GM10248 (cell line): ENCODE data around the gene CRYGC.

Source experiments
- CTCF ChIA-PET: fragments of 300-600 bp; sonication (Branson Sonifier 250); formaldehyde crosslinking; extraction: SDS; loops from one replicate; lab custom pipeline; 2021; ENCODE audit warnings: antibody characterized with exemption; lab: Yijun Ruan, JAX
- POLR2A ChIA-PET: fragments of 350-650 bp; sonication (Branson Sonifier 250); formaldehyde crosslinking; extraction: SDS; loops from one replicate; lab custom pipeline; 2020; ENCODE audit warnings: antibody characterized with exemption; lab: Yijun Ruan, JAX
- DNase-seq: peaks from one replicate; pipeline ENCODE4 v3.0.0; 2012; ENCODE audit errors: extremely low spot score
- CTCF ChIP-seq: IDR thresholded peaks from 2 replicates; pipeline ENCODE4 v1.5.1; 2012; ENCODE audit warnings: mild to moderate bottlenecking, low read depth; ENCODE audit errors: extremely low read depth, missing control alignments, control extremely low read depth

The CRYGC gene

GRCh38 chr2:208164951-208165755 is 35.5 kb upstream of the CRYGC start:
- POLR2A ChIA-PET = no interaction called here
- no peak for TF ChIP-seq CTCF
- CTCF ChIA-PET = interaction anchor here (2.8 kb wide), 1 partner anchor 10 kb away, joined by 17 read pairs; no protein-coding TSS in a partner anchor
- no peak for DNase-seq

GRCh38 chr2:208163489-208163888 is 33.9 kb upstream of the CRYGC start, which contains the start of gene CRYGA:
CRYGA (minus strand) TSS chr2:208163589; CDS start chr2:208163556, 33 bp downstream.
- CTCF ChIA-PET = interaction anchor here (1.3 kb wide), 1 partner anchor 14 kb away, joined by 3 read pairs; no protein-coding TSS in a partner anchor
- DNase-seq = no peak
- POLR2A ChIA-PET = no interaction called here
- TF ChIP-seq CTCF = no peak

GRCh38 chr2:208156439-208156838 is 26.8 kb upstream of the CRYGC start:
- no peak for TF ChIP-seq CTCF
- POLR2A ChIA-PET = no interaction called here
- CTCF ChIA-PET = interaction anchor here (0.9 to 5.6 kb wide), 2 partner anchors 16 to 19 kb away, joined by 3 to 22 read pairs; no protein-coding TSS in a partner anchor
- DNase-seq = no peak

GRCh38 chr2:208153156-208153555 is 23.5 kb upstream of the CRYGC start:
- POLR2A ChIA-PET = no interaction called here

GRCh38 chr2:208150956-208151355 is 21.3 kb upstream of the CRYGC start:
- TF ChIP-seq CTCF = no peak
- ChIA-PET CTCF (no interaction called here), POLR2A (no interaction called here)
- no peak for DNase-seq

More at GRCh38 chr2:208153156-208153555, 23.5 kb upstream of the CRYGC start:
- TF ChIP-seq CTCF = no peak
- CTCF ChIA-PET = interaction anchor here (1.8 to 5.6 kb wide), 2 partner anchors 10 to 22 kb away, joined by 4 to 22 read pairs; no protein-coding TSS in a partner anchor
- DNase-seq = no peak

GRCh38 chr2:208150094-208150493 is 20.5 kb upstream of the CRYGC start:
- POLR2A ChIA-PET = no interaction called here
- no peak for TF ChIP-seq CTCF

More at GRCh38 chr2:208150094-208150493, 20.5 kb upstream of the CRYGC start:
- CTCF ChIA-PET = interaction anchor here (1.3 to 1.4 kb wide), 2 partner anchors 8 to 26 kb away, joined by 3 to 4 read pairs; no protein-coding TSS in a partner anchor
- DNase-seq = no peak
